Measurements from ENCODE around the gene MRGPRG.

DNA sequence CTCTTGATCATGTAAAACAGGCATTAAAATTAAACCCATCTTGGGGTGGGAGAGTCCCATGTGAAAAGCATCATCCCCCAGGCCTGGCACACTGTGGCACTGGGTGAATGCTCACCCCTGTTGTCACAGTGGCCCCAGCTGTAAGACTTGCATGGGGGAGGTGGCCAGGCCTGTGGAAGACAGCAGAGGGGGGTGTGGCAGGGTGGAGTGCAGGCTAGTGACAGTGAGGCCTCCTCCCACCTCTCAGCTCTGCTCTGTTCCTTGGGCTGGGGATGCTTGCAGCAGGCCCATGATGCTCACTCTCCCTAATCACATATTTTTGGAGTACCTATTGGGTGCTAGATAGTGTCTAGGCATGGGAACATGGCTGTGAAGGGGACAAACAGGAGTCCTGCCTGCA lies 43.4 kb downstream of the MRGPRG start:
- no peak for TF ChIP-seq EP300 (IDR thresholded peaks at IDR 0.05)
- TF ChIP-seq, protein P1, sequence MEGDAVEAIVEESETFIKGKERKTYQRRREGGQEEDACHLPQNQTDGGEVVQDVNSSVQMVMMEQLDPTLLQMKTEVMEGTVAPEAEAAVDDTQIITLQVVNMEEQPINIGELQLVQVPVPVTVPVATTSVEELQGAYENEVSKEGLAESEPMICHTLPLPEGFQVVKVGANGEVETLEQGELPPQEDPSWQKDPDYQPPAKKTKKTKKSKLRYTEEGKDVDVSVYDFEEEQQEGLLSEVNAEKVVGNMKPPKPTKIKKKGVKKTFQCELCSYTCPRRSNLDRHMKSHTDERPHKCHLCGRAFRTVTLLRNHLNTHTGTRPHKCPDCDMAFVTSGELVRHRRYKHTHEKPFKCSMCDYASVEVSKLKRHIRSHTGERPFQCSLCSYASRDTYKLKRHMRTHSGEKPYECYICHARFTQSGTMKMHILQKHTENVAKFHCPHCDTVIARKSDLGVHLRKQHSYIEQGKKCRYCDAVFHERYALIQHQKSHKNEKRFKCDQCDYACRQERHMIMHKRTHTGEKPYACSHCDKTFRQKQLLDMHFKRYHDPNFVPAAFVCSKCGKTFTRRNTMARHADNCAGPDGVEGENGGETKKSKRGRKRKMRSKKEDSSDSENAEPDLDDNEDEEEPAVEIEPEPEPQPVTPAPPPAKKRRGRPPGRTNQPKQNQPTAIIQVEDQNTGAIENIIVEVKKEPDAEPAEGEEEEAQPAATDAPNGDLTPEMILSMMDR (IDR thresholded peaks at IDR 0.05) = no peak
- TF ChIP-seq POLR2A (IDR thresholded peaks at IDR 0.05) = no peak
- TF ChIP-seq POLR2AphosphoS5 (IDR thresholded peaks at IDR 0.05) = no peak
